H1 (cell line): Measurements from ENCODE around the gene UCN.

Source experiments
- CBX8 ChIP-seq: fragments of 300-800, 300-1000 bp; sonication (generic); IDR thresholded peaks from 2 replicates; pipeline ENCODE4 v1.7.1; 2016; ENCODE audit warnings: low read depth, low read length, borderline replicate concordance
- HDAC6 ChIP-seq: IDR thresholded peaks from one replicate; pipeline ENCODE4 v1.7.1; 2012; ENCODE audit warnings: low read depth, mild to moderate bottlenecking, inconsistent platforms, low read length, moderate library complexity
- POLR2A ChIP-seq, 2 experiments: IDR thresholded peaks; 1 replicate in 1 of 2; 2 replicates in 1 of 2; pipeline ENCODE4 v1.6.1; 2011; ENCODE audit warnings: low read depth in 2 of 2, low read length in 2 of 2, mild to moderate bottlenecking in 2 of 2; ENCODE audit errors: control extremely low read depth in 1 of 2

- no peak for TF ChIP-seq POLR2A (IDR thresholded peaks at IDR 0.05; ENCODE audit: control extremely low read depth in 1 of 2, low read depth in 2 of 2, low read length in 2 of 2)
- TF ChIP-seq HDAC6 = no peak
- TF ChIP-seq CBX8 = no peak
These were observed 6.9 kb upstream of the UCN start for GRCh38 chr2:27315122-27315521.
